K562 (cell line): ENCODE results near the gene SLC44A1. TPM values are rescaled to one million over a fixed set of nuclear protein-coding genes. Genes with fewer than 3 reads are reported as not detected.
A peak's percentile ranks its signal among the peaks of the same experiment; 100 is the strongest.

Source experiments
- DDX20 ChIP-seq: fragments of 450-650 bp; IDR thresholded peaks from 2 replicates; pipeline ENCODE4 v1.6.1; 2016; ENCODE audit warnings: missing genetic modification characterization, low read depth, mild to moderate bottlenecking, missing compliant biosample characterization, moderate library complexity
- MEIS2 ChIP-seq: fragments of 450-650 bp; IDR thresholded peaks from 2 replicates; pipeline ENCODE4 v1.6.1; 2014; ENCODE audit warnings: mild to moderate bottlenecking; ENCODE audit not compliant: partially characterized antibody
- PTRF ChIP-seq: fragments of 450-650 bp; IDR thresholded peaks from 2 replicates; pipeline ENCODE4 v1.6.1; 2016; ENCODE audit warnings: mild to moderate bottlenecking, missing genetic modification characterization, missing compliant biosample characterization
- RBM15 ChIP-seq: fragments of 200-400 bp; formaldehyde crosslinking; IDR thresholded peaks from 2 replicates; pipeline ENCODE4 v1.6.1; 2018; ENCODE audit warnings: mild to moderate bottlenecking, low read length, moderate library complexity; ENCODE audit not compliant: insufficient read depth
- RFX5 ChIP-seq: IDR thresholded peaks from 2 replicates; pipeline ENCODE4 v1.6.1; 2011; ENCODE audit warnings: low read depth, mild to moderate bottlenecking, improper control_type of control experiment, low read length
- SMAD3 ChIP-seq: fragments of 450-650 bp; formaldehyde crosslinking; conservative IDR thresholded peaks from 2 replicates; pipeline ENCODE4 v1.4.0; 2020; ENCODE audit warnings: mild to moderate bottlenecking
- SRSF1 ChIP-seq: fragments of 200-400 bp; formaldehyde crosslinking; IDR thresholded peaks from 2 replicates; pipeline ENCODE4 v1.6.1; 2017; ENCODE audit warnings: mild to moderate bottlenecking, low read depth, low read length, moderate library complexity
- ZBTB17 ChIP-seq: fragments of 450-650 bp; formaldehyde crosslinking; IDR thresholded peaks from 2 replicates; pipeline ENCODE4 v1.4.0; 2020; ENCODE audit warnings: mild to moderate bottlenecking
- ZNF146 ChIP-seq: IDR thresholded peaks from one replicate; pipeline ENCODE4 v1.6.1; 2018; ENCODE audit warnings: missing compliant biosample characterization; ENCODE audit not compliant: unreplicated experiment
- ZNF165 ChIP-seq: fragments of 250-450 bp; sonication (Bioruptor Pico); IDR thresholded peaks from 2 replicates; pipeline ENCODE4 v1.4.0; 2020; ENCODE audit warnings: borderline replicate concordance
- ZNF174 ChIP-seq: fragments of 250-450 bp; sonication (Bioruptor Pico); IDR thresholded peaks from 2 replicates; pipeline ENCODE4 v1.4.0; 2020; ENCODE audit warnings: mild to moderate bottlenecking
- ZNF263 ChIP-seq: sonication (generic); formaldehyde crosslinking; IDR thresholded peaks from 2 replicates; pipeline ENCODE4 v1.8.0; 2022; ENCODE audit warnings: mild to moderate bottlenecking, missing genetic modification reagents, borderline replicate concordance
- ZNF644 ChIP-seq: fragments of 200-800 bp; sonication (Bioruptor generic); IDR thresholded peaks from 2 replicates; pipeline ENCODE4 v1.6.1; 2016; ENCODE audit warnings: low read depth, missing genetic modification characterization, missing compliant biosample characterization
- polyA plus RNA-seq, 8 experiments: library from polyadenylated mRNA; depleted of rRNA in 4 of 8; stranded (reverse) in 5 of 8; unstranded in 3 of 8; fragments of >200 nt; fragmentation: Nextera tagmentation in 2 of 8; fragmentation: Illumina TruSeq in 1 of 8; extraction: Ambion mirVana in 2 of 8; extraction: Trizol in 1 of 8; gene quantifications; 2 replicates each; pipeline versions ENCODE4 v1.2.1 to v1.2.3, GENCODE V29; 2011 to 2014; ENCODE audit warnings: inconsistent platforms in 1 of 8, missing spikeins in 1 of 8
- total RNA-seq, 7 experiments: library from RNA; depleted of rRNA in 6 of 7; stranded (reverse); fragments of >200 nt in 6 of 7; fragmentation: Illumina TruSeq in 2 of 7; extraction: Trizol in 2 of 7; gene quantifications; 2 replicates each; pipeline versions ENCODE4 v1.2.1 to v1.2.3, GENCODE V29; 2011 to 2021; ENCODE audit warnings: low replicate concordance in 1 of 7
- TF ChIP-seq, protein P1 (sequence below): sonication (generic); IDR thresholded peaks from 2 replicates; pipeline ENCODE4 v1.6.1; 2016
- TF ChIP-seq, protein P2 (sequence below): fragments of 250-450 bp; sonication (Bioruptor Pico); IDR thresholded peaks from 2 replicates; pipeline ENCODE4 v1.8.0; 2021; ENCODE audit warnings: moderate library complexity, mild to moderate bottlenecking, inconsistent platforms
- TF ChIP-seq, protein P3 (sequence below): fragments of 450-650 bp; IDR thresholded peaks from 2 replicates; pipeline ENCODE4 v1.7.0; 2016; ENCODE audit warnings: borderline replicate concordance
- TF ChIP-seq, protein P4 (sequence below): IDR thresholded peaks from 2 replicates; pipeline ENCODE4 v1.6.1; 2014; ENCODE audit warnings: antibody characterized with exemption
- TF ChIP-seq, protein P5 (sequence below): conservative IDR thresholded peaks from 2 replicates; pipeline ENCODE4 v1.6.1; 2011; ENCODE audit warnings: low read depth, mild to moderate bottlenecking, low read length; ENCODE audit not compliant: control insufficient read depth
- TF ChIP-seq, protein P6 (sequence below): sonication (generic); formaldehyde crosslinking; IDR thresholded peaks from 2 replicates; pipeline ENCODE4 v1.8.0; 2022; ENCODE audit warnings: mild to moderate bottlenecking, missing genetic modification reagents

SLC44A1 gene
- total and polyA plus RNA-seq, 9 of the 15 experiments (the other 6 are each of a cell fraction or from before 2014, with no cell fraction given): 0.11 to 0.59 (median 0.30) TPM

DNA sequence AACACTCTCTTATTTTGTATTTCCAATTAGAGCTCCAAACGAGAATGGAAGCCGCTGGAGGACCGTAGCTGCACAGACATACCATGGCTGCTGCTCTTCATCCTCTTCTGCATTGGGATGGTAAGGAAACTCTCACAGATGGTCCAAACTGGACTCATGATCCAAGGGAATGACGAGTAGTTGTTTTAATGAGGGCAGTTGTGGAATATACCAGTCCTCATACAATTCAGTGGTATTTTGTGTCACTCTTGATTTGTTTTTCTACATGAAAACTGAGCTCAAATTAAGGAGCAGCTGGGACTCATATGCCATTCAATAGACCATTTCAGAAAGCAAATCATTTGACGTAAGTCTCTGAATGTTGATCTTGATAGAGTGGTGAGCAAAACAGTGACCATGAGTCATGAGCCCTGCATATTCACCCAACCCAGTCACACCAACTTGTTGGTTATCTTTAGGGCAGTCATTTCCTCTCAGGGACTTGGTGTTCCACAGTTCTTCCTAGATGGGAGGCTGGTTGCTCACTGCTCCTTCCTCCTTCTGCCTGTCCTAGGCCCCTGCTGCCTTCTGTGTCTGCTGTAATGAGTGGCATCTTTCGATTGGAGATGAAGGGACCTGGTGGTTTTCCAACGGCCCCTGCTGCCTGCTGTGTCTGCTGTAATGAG lies 54.9 kb downstream of the SLC44A1 start (continued):
- TF ChIP-seq ZNF644 (tag): no peak
- TF ChIP-seq, protein P1, sequence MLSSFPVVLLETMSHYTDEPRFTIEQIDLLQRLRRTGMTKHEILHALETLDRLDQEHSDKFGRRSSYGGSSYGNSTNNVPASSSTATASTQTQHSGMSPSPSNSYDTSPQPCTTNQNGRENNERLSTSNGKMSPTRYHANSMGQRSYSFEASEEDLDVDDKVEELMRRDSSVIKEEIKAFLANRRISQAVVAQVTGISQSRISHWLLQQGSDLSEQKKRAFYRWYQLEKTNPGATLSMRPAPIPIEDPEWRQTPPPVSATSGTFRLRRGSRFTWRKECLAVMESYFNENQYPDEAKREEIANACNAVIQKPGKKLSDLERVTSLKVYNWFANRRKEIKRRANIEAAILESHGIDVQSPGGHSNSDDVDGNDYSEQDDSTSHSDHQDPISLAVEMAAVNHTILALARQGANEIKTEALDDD: peak; percentile 99
- no peak for TF ChIP-seq DDX20 (tag)
- TF ChIP-seq ZNF263: no peak
- TF ChIP-seq MEIS2: peak; percentile 6
- TF ChIP-seq, protein P2, sequence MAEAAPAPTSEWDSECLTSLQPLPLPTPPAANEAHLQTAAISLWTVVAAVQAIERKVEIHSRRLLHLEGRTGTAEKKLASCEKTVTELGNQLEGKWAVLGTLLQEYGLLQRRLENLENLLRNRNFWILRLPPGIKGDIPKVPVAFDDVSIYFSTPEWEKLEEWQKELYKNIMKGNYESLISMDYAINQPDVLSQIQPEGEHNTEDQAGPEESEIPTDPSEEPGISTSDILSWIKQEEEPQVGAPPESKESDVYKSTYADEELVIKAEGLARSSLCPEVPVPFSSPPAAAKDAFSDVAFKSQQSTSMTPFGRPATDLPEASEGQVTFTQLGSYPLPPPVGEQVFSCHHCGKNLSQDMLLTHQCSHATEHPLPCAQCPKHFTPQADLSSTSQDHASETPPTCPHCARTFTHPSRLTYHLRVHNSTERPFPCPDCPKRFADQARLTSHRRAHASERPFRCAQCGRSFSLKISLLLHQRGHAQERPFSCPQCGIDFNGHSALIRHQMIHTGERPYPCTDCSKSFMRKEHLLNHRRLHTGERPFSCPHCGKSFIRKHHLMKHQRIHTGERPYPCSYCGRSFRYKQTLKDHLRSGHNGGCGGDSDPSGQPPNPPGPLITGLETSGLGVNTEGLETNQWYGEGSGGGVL (CRISPR knock-in tag): no peak
- no peak for TF ChIP-seq ZNF174 (CRISPR knock-in tag)
- no peak for TF ChIP-seq ZNF146
- TF ChIP-seq, protein P3, sequence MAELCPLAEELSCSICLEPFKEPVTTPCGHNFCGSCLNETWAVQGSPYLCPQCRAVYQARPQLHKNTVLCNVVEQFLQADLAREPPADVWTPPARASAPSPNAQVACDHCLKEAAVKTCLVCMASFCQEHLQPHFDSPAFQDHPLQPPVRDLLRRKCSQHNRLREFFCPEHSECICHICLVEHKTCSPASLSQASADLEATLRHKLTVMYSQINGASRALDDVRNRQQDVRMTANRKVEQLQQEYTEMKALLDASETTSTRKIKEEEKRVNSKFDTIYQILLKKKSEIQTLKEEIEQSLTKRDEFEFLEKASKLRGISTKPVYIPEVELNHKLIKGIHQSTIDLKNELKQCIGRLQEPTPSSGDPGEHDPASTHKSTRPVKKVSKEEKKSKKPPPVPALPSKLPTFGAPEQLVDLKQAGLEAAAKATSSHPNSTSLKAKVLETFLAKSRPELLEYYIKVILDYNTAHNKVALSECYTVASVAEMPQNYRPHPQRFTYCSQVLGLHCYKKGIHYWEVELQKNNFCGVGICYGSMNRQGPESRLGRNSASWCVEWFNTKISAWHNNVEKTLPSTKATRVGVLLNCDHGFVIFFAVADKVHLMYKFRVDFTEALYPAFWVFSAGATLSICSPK: no peak
- TF ChIP-seq, protein P4, sequence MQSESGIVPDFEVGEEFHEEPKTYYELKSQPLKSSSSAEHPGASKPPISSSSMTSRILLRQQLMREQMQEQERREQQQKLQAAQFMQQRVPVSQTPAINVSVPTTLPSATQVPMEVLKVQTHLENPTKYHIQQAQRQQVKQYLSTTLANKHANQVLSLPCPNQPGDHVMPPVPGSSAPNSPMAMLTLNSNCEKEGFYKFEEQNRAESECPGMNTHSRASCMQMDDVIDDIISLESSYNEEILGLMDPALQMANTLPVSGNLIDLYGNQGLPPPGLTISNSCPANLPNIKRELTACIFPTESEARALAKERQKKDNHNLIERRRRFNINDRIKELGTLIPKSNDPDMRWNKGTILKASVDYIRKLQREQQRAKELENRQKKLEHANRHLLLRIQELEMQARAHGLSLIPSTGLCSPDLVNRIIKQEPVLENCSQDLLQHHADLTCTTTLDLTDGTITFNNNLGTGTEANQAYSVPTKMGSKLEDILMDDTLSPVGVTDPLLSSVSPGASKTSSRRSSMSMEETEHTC: peak; percentile 45; the same call in 1 of the 2 replicates
- TF ChIP-seq ZBTB17 (CRISPR knock-in tag): peak; percentile 64; the same call in 1 of the 2 replicates
- TF ChIP-seq RBM15: no peak
- TF ChIP-seq RFX5: no peak
- TF ChIP-seq PTRF (tag): no peak
- TF ChIP-seq ZNF165 (CRISPR knock-in tag): no peak
- TF ChIP-seq, protein P5, sequence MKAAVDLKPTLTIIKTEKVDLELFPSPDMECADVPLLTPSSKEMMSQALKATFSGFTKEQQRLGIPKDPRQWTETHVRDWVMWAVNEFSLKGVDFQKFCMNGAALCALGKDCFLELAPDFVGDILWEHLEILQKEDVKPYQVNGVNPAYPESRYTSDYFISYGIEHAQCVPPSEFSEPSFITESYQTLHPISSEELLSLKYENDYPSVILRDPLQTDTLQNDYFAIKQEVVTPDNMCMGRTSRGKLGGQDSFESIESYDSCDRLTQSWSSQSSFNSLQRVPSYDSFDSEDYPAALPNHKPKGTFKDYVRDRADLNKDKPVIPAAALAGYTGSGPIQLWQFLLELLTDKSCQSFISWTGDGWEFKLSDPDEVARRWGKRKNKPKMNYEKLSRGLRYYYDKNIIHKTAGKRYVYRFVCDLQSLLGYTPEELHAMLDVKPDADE: no peak
- no peak for TF ChIP-seq SRSF1
- 0 out of 2 replicates have a peak, but pooled peaks have one; percentile 33 for TF ChIP-seq SMAD3 (CRISPR knock-in tag)
- TF ChIP-seq, protein P6, sequence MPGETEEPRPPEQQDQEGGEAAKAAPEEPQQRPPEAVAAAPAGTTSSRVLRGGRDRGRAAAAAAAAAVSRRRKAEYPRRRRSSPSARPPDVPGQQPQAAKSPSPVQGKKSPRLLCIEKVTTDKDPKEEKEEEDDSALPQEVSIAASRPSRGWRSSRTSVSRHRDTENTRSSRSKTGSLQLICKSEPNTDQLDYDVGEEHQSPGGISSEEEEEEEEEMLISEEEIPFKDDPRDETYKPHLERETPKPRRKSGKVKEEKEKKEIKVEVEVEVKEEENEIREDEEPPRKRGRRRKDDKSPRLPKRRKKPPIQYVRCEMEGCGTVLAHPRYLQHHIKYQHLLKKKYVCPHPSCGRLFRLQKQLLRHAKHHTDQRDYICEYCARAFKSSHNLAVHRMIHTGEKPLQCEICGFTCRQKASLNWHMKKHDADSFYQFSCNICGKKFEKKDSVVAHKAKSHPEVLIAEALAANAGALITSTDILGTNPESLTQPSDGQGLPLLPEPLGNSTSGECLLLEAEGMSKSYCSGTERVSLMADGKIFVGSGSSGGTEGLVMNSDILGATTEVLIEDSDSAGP (CRISPR knock-in tag): no peak
